ENCODE data around the gene KRTAP10-6. TPM values are rescaled to one million over a fixed set of nuclear protein-coding genes. Genes with fewer than 3 reads are reported as not detected.
"Not testable (repeated sequence)": the region's sequence is repeated elsewhere in the genome, so short reads cannot be mapped to it uniquely, and the experiment has no call there.

Gene KRTAP10-6
- not detected for total RNA-seq

- no peak for DNase-seq
- intact Hi-C loops (cut with DNase I; ENCODE audit: low total_unique reads), result no loop called here
Observed at GRCh38 chr21:44592446-44593311, at the start of gene KRTAP10-6. Gene KRTAP10-6 (minus strand): TSS chr21:44592505. CDS start chr21:44592484, 21 bp downstream.

GRCh38 chr21:44640761-44641160, 48.5 kb upstream of the KRTAP10-6 start:
- Histone ChIP-seq H3K27ac (no peak overlapping the region), H3K4me1 (no peaks in the 10 kb centered on the region), H3K36me3 (no peaks in the 10 kb centered on the region), H3K9me3 (no peaks in the 10 kb centered on the region), H3K27me3 (no peaks in the 10 kb centered on the region), H3K4me3 (no peak overlapping the region)
- TF ChIP-seq POLR2A (IDR thresholded peaks at IDR 0.05), result no peak
- no peak for TF ChIP-seq CTCF (IDR thresholded peaks at IDR 0.05)
- no peak for DNase-seq
- intact Hi-C loops (cut with DNase I; ENCODE audit: low total_unique reads), result no loop called here

More at GRCh38 chr21:44592446-44593311, at the start of gene KRTAP10-6:
- H3K27me3 ChIP-seq, result no peaks in the 10 kb centered on the region
- H3K27ac ChIP-seq, result no peak within 1 kb of the TSS
- no peaks in the 10 kb centered on the region for H3K4me1 ChIP-seq
- no peak for TF ChIP-seq POLR2A (IDR thresholded peaks at IDR 0.05)
- TF ChIP-seq CTCF (IDR thresholded peaks at IDR 0.05), result no peak
- H3K4me3 ChIP-seq, result no peak within 1 kb of the TSS
- H3K9me3 ChIP-seq, result no peaks in the 10 kb centered on the region
- H3K36me3 ChIP-seq, result no peaks in the 10 kb centered on the region

GRCh38 chr21:44639331-44639655, 47.0 kb upstream of the KRTAP10-6 start:
- Histone ChIP-seq H3K36me3 (no peaks in the 10 kb centered on the region), H3K9me3 (no peaks in the 10 kb centered on the region), H3K4me3 (no peak overlapping the region), H3K27ac (no peak overlapping the region), H3K4me1 (no peaks in the 10 kb centered on the region), H3K27me3 (no peaks in the 10 kb centered on the region)
- no peak for DNase-seq
- intact Hi-C loops (cut with DNase I; ENCODE audit: low total_unique reads), result no loop called here
- no peak for TF ChIP-seq POLR2A (IDR thresholded peaks at IDR 0.05)
- TF ChIP-seq CTCF (IDR thresholded peaks at IDR 0.05), result no peak

- H3K36me3 ChIP-seq; intact Hi-C loops (cut with DNase I; ENCODE audit: low total_unique reads); H3K9me3 ChIP-seq; H3K4me3 ChIP-seq; H3K27ac ChIP-seq; DNase-seq; H3K27me3 ChIP-seq; H3K4me1 ChIP-seq: not testable (repeated sequence)
Observed at GRCh38 chr21:44638506-44639330, 46.4 kb upstream of the KRTAP10-6 start.

- H3K27me3 ChIP-seq; H3K4me3 ChIP-seq; intact Hi-C loops (cut with DNase I; ENCODE audit: low total_unique reads); DNase-seq; H3K27ac ChIP-seq; H3K36me3 ChIP-seq; H3K9me3 ChIP-seq; H3K4me1 ChIP-seq: not testable (repeated sequence)
Observed at GRCh38 chr21:44637851-44638348, 45.6 kb upstream of the KRTAP10-6 start.
